ENCODE data around the gene REM2. TPM values are rescaled to one million over a fixed set of nuclear protein-coding genes. Genes with fewer than 3 reads are reported as not detected.

REM2 gene
- total RNA-seq, 1 experiment from 2014 or later = 1.2 TPM

DNA sequence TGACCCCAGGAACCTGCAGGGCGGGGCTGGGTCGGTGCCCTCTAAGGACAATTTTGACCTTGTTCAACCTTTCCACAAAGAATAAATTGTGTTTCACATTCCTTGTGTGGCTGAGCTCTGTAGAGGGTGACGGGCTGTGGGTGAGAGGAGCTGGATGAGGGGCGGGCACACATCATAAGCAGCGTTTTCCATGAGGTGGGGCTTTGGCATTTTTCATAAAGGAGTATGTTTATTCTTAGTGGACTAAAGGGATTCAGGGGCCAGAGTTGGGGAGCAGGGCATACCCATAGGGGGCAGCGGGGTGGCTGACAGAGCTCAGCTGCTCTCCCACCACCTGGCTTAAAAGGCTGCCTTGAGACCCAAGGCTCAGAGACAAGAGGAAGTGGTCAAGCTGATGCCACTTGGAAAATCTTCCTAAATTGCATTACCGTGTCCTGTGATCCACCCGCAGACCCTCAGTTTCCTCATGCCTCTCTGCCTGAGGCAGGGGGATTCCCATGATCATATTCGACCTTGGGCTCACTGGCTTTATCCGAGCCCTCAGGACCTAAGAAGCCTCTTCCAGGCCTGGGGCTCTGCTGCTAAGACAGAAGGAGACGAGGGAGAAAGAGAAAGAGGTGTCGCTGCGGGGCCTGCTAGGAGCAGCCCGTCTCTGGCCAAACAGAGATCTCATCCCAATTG is 35.2 kb upstream of the REM2 start:
- H3K27me3 Mint-ChIP-seq (ENCODE audit: low read depth) = no peaks in the 10 kb centered on the region; the same call in 1 of the 2 replicates
- no peak overlapping the region for H4K8ac ChIP-seq (replicated peaks; ENCODE audit: insufficient read length, low read depth, low read length)
- no peaks in the 10 kb centered on the region for H3K9me3 Mint-ChIP-seq
- H3K4me3 Mint-ChIP-seq = no peak overlapping the region
- no CpG with 5 or more reads among the region's 14 CpGs for WGBS (ENCODE audit: extremely low coverage, insufficient read length, low lambda C conversion rate)
- H3K4me1 Mint-ChIP-seq = peaks cover 25 to 30% of the 10 kb centered on the region in 2 experiments
- H2BK12ac ChIP-seq (ENCODE audit: insufficient read length, low read depth, low read length) = no peak overlapping the region
- H3K9ac ChIP-seq (ENCODE audit: extremely low read depth, insufficient read length, low read length) = no peak overlapping the region
- H3K18ac ChIP-seq (ENCODE audit: insufficient read length, low read depth, low read length) = no peak overlapping the region
- H3K36me3 Mint-ChIP-seq (ENCODE audit: insufficient read depth in 1 of 3, low read depth in 3 of 3) = peaks cover 12 to 37% (median 35%) of the 10 kb centered on the region in 3 experiments
- peaks cover 2% of the 10 kb centered on the region; the same call in 1 of the 2 replicates for H3K4me1 ChIP-seq (ENCODE audit: insufficient read depth, low read length)
- H3K27ac ChIP-seq (ENCODE audit: insufficient read length, low read depth, low read length) = no peak overlapping the region
- no peak overlapping the region for H2BK5ac ChIP-seq (ENCODE audit: insufficient read length, low read length)
- no peak overlapping the region for H3K4me2 ChIP-seq (ENCODE audit: insufficient read depth, insufficient read length, low read length)
- H3K14ac ChIP-seq (ENCODE audit: insufficient read depth, low read length) = no peak overlapping the region
- H2BK120ac ChIP-seq (ENCODE audit: low read depth, low read length, poor library complexity, severe bottlenecking) = no peak overlapping the region
- H4K20me1 ChIP-seq (ENCODE audit: control insufficient read depth, insufficient read depth, insufficient read length) = no peaks in the 10 kb centered on the region
- no peak overlapping the region for H2BK15ac ChIP-seq (ENCODE audit: low read depth, low read length)
- TF ChIP-seq, protein P1, sequence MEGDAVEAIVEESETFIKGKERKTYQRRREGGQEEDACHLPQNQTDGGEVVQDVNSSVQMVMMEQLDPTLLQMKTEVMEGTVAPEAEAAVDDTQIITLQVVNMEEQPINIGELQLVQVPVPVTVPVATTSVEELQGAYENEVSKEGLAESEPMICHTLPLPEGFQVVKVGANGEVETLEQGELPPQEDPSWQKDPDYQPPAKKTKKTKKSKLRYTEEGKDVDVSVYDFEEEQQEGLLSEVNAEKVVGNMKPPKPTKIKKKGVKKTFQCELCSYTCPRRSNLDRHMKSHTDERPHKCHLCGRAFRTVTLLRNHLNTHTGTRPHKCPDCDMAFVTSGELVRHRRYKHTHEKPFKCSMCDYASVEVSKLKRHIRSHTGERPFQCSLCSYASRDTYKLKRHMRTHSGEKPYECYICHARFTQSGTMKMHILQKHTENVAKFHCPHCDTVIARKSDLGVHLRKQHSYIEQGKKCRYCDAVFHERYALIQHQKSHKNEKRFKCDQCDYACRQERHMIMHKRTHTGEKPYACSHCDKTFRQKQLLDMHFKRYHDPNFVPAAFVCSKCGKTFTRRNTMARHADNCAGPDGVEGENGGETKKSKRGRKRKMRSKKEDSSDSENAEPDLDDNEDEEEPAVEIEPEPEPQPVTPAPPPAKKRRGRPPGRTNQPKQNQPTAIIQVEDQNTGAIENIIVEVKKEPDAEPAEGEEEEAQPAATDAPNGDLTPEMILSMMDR (conservative IDR thresholded peaks at IDR 0.05) = peak; percentile 41
- H4K91ac ChIP-seq (ENCODE audit: insufficient read length, low read depth, low read length) = no peak overlapping the region
- no peak overlapping the region for H2BK20ac ChIP-seq (ENCODE audit: low read depth, low read length, poor library complexity, severe bottlenecking)
- no peaks in the 10 kb centered on the region for H3K23me2 ChIP-seq (ENCODE audit: insufficient read length, low read depth, low read length, poor library complexity, severe bottlenecking)
- H2AFZ ChIP-seq (ENCODE audit: low read length) = no peak overlapping the region
- H3K9me3 ChIP-seq (ENCODE audit: control insufficient read depth, low read depth, low read length) = no peaks in the 10 kb centered on the region
- no peak overlapping the region for H3K56ac ChIP-seq (ENCODE audit: insufficient read length, low read depth, low read length)
- H3K23ac ChIP-seq (ENCODE audit: insufficient read length, low read depth, low read length) = no peak overlapping the region
- no peaks in the 10 kb centered on the region for H3K27me3 ChIP-seq (ENCODE audit: insufficient read depth, low read length)
- H2AK5ac ChIP-seq (ENCODE audit: insufficient read length, low read length) = no peak overlapping the region
- H4K5ac ChIP-seq (ENCODE audit: insufficient read length, low read depth, low read length) = no peak overlapping the region
- no peaks in the 10 kb centered on the region for H3K79me1 ChIP-seq (ENCODE audit: insufficient read depth, low read depth, low read length, poor library complexity, severe bottlenecking)
- no peaks in the 10 kb centered on the region for H3K79me2 ChIP-seq (ENCODE audit: insufficient read depth, low read length)
- no peak overlapping the region for H3T11ph ChIP-seq (ENCODE audit: low read length)
- no peak overlapping the region for H3K4ac ChIP-seq (ENCODE audit: low read depth, low read length)
- H3K27ac Mint-ChIP-seq = peak overlapping the region; percentile 25 to 90 (median 59); a peak in 4 of 7 replicates
- DNase-seq = no peak
